Liver (tissue), 9 donors: ENCODE measurements around the gene EMX1. TPM values are rescaled to one million over a fixed set of nuclear protein-coding genes. Genes with fewer than 3 reads are reported as not detected.

ENCODE experiments used
- DNase-seq: peaks from one replicate; pipeline ENCODE4 v3.0.0-alpha.2; 2017; ENCODE audit warnings: low spot score
- H3K27ac ChIP-seq, 2 donors: one replicate each; pipeline ENCODE4 v1.7.0; 2013; ENCODE audit warnings: inconsistent platforms in 2 of 2, low read length in 2 of 2, control low read depth in 1 of 2, low read depth in 1 of 2, mild to moderate bottlenecking in 1 of 2
- H3K27me3 ChIP-seq, 4 donors: one replicate each; pipeline versions ENCODE4 v1.6.1 to v1.7.0; 2013; ENCODE audit warnings: low read length in 3 of 4, inconsistent platforms in 1 of 4, mild to moderate bottlenecking in 1 of 4, moderate library complexity in 1 of 4; ENCODE audit not compliant: control insufficient read depth in 4 of 4, insufficient read depth in 4 of 4
- H3K36me3 ChIP-seq, 4 donors: one replicate each; pipeline versions ENCODE4 v1.6.1 to v1.7.0; 2013; ENCODE audit warnings: low read length in 3 of 4, mild to moderate bottlenecking in 3 of 4, low read depth in 1 of 4, moderate library complexity in 1 of 4; ENCODE audit not compliant: control insufficient read depth in 4 of 4, insufficient read depth in 3 of 4
- H3K4me1 ChIP-seq, 4 donors: one replicate each; pipeline versions ENCODE4 v1.6.1 to v1.7.0; 2013; ENCODE audit warnings: low read length in 3 of 4, mild to moderate bottlenecking in 3 of 4, moderate library complexity in 1 of 4; ENCODE audit not compliant: control insufficient read depth in 4 of 4, insufficient read depth in 4 of 4
- H3K4me3 ChIP-seq, 3 donors: one replicate each; pipeline versions ENCODE4 v1.6.1 to v1.7.0; 2013; ENCODE audit warnings: low read length in 3 of 3, control low read depth in 1 of 3, low read depth in 1 of 3, mild to moderate bottlenecking in 1 of 3
- H3K9ac ChIP-seq, 2 donors: one replicate each; pipeline ENCODE4 v1.7.0; 2013; ENCODE audit warnings: low read length in 2 of 2, mild to moderate bottlenecking in 2 of 2, moderate library complexity in 2 of 2, control low read depth in 1 of 2, low read depth in 1 of 2
- H3K9me3 ChIP-seq, 4 donors: one replicate each; pipeline versions ENCODE4 v1.6.1 to v1.7.0; 2013; ENCODE audit warnings: low read length in 3 of 4; ENCODE audit not compliant: control insufficient read depth in 4 of 4
- ATF3 ChIP-seq: IDR thresholded peaks from 2 replicates; pipeline ENCODE4 v1.6.1; 2016; ENCODE audit warnings: antibody characterized with exemption
- FOXA1 ChIP-seq: IDR thresholded peaks from 2 replicates; pipeline ENCODE4 v1.6.1; 2016; ENCODE audit warnings: antibody characterized with exemption
- FOXA2 ChIP-seq: IDR thresholded peaks from 2 replicates; pipeline ENCODE4 v1.6.1; 2016; ENCODE audit warnings: antibody characterized with exemption
- GABPA ChIP-seq, 2 donors: IDR thresholded peaks in 1 of 2; conservative IDR thresholded peaks in 1 of 2; 2 replicates each; pipeline ENCODE4 v1.6.1; 2016; ENCODE audit warnings: antibody characterized with exemption in 2 of 2, mild to moderate bottlenecking in 1 of 2, moderate library complexity in 1 of 2
- HNF4A ChIP-seq, 2 donors: conservative IDR thresholded peaks; 2 replicates each; pipeline ENCODE4 v1.6.1; 2016; ENCODE audit warnings: antibody characterized with exemption in 2 of 2, mild to moderate bottlenecking in 2 of 2
- HNF4G ChIP-seq: IDR thresholded peaks from 2 replicates; pipeline ENCODE4 v1.6.1; 2016; ENCODE audit warnings: antibody characterized with exemption
- JUND ChIP-seq, 2 donors: IDR thresholded peaks; 2 replicates each; pipeline ENCODE4 v1.6.1; 2016; ENCODE audit warnings: antibody characterized with exemption in 2 of 2
- NR2F2 ChIP-seq: IDR thresholded peaks from 2 replicates; pipeline ENCODE4 v1.6.1; 2016; ENCODE audit warnings: antibody characterized with exemption
- RAD21 ChIP-seq, 2 donors: IDR thresholded peaks; 2 replicates each; pipeline ENCODE4 v1.6.1; 2016; ENCODE audit warnings: antibody characterized with exemption in 2 of 2, mild to moderate bottlenecking in 2 of 2
- SP1 ChIP-seq: IDR thresholded peaks from 2 replicates; pipeline ENCODE4 v1.6.1; 2018; ENCODE audit warnings: antibody characterized with exemption, mild to moderate bottlenecking
- TAF1 ChIP-seq: conservative IDR thresholded peaks from 2 replicates; pipeline ENCODE4 v1.6.1; 2016; ENCODE audit warnings: antibody characterized with exemption, mild to moderate bottlenecking
- YY1 ChIP-seq: IDR thresholded peaks from 2 replicates; pipeline ENCODE4 v1.6.1; 2016; ENCODE audit warnings: antibody characterized with exemption, mild to moderate bottlenecking
- WGBS: extraction: QIAGEN DNeasy Blood & Tissue Kit; methylation state at CpG from one replicate; pipeline ENCODE4 v1.1.7; 2013; 5-methylcytosine and 5-hydroxymethylcytosine counted together
- polyA plus RNA-seq, 2 donors: library from polyadenylated mRNA; stranded (reverse) in 1 of 2; unstranded in 1 of 2; fragments of 200-250 nt in 1 of 2; fragments of >200 nt in 1 of 2; fragmentation: Nextera tagmentation in 1 of 2; extraction: Ambion mirVana in 1 of 2; gene quantifications; one replicate each; pipeline versions ENCODE4 v1.2.1 to v1.2.3, GENCODE V29; 2013 to 2015
- total RNA-seq, 2 donors: library from RNA; depleted of rRNA; stranded (reverse); fragments of >200 nt; gene quantifications; one replicate each; pipeline ENCODE4 v1.2.3, GENCODE V29; 2014
- TF ChIP-seq, protein P1 (sequence below): IDR thresholded peaks from 2 replicates; pipeline ENCODE4 v1.6.1; 2016; ENCODE audit warnings: antibody characterized with exemption, mild to moderate bottlenecking
- TF ChIP-seq, protein P2 (sequence below): IDR thresholded peaks from 2 replicates; pipeline ENCODE4 v1.6.1; 2016; ENCODE audit warnings: antibody characterized with exemption
- donor health status: healthy.
- donor health status: healthy.
- donor health status: healthy.
- donor health status: healthy.
- donor health status: healthy.

The EMX1 gene
- total and polyA plus RNA-seq, 4 donors: 0.06 to 0.18 (median 0.08) TPM; not detected in 1

DNA sequence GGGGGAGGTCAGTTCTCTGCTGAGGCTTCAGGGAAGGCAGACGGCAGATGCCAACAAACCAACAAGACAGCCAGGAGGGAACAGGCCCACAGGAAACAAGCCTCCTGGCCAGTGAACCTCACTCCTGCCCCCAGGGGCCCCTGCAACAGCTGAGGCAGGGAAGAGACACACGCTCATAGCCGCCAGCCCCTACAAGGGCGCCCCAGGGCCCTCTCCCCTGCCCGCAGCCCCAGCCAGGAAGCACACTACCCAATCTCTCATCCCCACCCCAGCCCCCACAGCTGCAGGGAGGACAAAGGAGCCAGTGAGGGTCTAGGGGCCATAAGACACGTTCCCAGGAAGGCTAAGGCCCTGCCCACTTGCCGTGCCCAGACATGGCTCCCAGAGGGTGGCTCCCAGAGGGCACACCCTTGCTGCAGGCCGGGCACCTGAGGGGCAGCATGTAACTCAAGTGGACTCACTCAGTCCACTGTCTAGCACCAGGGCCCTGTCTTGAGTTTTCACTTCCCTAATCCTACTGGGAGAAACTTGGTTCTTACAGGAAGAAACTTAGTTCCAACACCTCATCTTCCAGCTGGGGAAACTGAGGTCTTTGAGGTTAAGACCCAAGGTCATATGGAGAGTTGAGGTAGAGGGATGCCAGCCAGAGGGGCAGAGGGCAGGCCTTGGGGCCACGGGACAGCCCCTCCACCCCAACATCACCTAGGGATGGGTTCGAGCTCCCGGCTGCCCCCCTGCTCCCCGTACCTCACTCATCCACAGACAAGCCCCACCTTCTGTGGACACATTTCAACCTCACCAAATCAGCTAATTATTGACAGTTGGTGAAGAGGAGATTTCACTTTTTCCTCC is 37.3 kb downstream of the EMX1 start:
- WGBS: 93% methylated on average over 12 of the region's 12 CpGs
- H3K9ac ChIP-seq: no peak overlapping the region
- no peak for DNase-seq
- H3K9me3 ChIP-seq: no peaks in the 10 kb centered on the region
- no peaks in the 10 kb centered on the region for H3K4me1 ChIP-seq
- no peaks in the 10 kb centered on the region for H3K27me3 ChIP-seq
- H3K36me3 ChIP-seq: peaks cover 6 to 39% (median 17%) of the 10 kb centered on the region in 4 donors
- TF ChIP-seq FOXA1 (no peak), FOXA2 (no peak), HNF4A (conservative IDR thresholded peaks at IDR 0.05) (no peak), NR2F2 (no peak)
- H3K4me3 ChIP-seq: no peak overlapping the region
- no peak overlapping the region for H3K27ac ChIP-seq

DNA sequence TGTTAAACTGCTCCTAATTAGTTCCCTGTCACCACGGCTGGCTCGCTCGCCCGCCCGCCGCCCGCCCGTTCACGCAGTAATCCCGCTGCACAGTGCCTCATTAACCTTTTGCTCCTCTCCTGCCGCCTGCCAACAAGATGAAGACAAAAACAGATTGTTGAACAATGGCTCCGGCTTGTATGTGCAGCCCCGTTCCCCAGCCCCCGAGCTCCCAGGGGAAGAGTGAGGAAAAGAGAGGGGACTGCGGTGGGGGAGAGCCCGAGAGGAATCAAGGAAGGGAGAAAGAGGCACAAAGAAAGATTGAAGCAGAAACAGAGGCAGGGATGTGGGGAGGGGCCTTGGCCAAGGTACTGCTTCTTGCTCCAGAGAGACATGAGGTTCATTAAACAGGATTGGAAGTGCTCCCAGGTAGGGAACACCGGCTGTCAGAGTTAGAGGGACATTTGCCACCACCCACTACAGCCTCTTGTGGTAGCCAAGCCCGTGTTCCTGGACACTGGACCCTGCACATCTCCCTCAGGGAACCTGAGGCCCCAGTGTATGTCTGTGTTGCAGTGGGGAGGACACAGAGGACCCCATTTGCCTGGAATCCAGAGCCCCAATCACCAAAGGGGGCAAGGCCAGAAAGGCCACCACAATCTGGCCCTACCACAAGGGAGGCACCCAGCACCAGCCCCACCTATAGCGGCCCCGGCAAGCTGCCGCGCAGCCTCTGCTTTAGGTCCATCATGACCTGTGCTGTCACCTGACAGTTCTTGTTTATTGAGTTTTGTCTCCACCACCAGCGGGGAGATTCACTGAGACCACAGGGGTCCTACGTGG is 38.1 kb downstream of the EMX1 start:
- WGBS: 96% methylated on average over 24 of the region's 24 CpGs
- peaks cover 8 to 44% (median 18%) of the 10 kb centered on the region in 4 donors for H3K36me3 ChIP-seq
- H3K4me1 ChIP-seq: no peaks in the 10 kb centered on the region
- no peak for TF ChIP-seq YY1
- TF ChIP-seq ATF3: no peak
- no peak for TF ChIP-seq JUND (IDR thresholded peaks at IDR 0.05)
- TF ChIP-seq TAF1: no peak
- TF ChIP-seq GABPA (IDR thresholded peaks at IDR 0.05 in 1 of 2, conservative IDR thresholded peaks at IDR 0.05 in 1 of 2): no peak
- TF ChIP-seq NR2F2: no peak
- no peak for TF ChIP-seq HNF4G
- no peak for TF ChIP-seq SP1
- no peak for TF ChIP-seq FOXA2
- TF ChIP-seq HNF4A (conservative IDR thresholded peaks at IDR 0.05): no peak
- TF ChIP-seq, protein P1, sequence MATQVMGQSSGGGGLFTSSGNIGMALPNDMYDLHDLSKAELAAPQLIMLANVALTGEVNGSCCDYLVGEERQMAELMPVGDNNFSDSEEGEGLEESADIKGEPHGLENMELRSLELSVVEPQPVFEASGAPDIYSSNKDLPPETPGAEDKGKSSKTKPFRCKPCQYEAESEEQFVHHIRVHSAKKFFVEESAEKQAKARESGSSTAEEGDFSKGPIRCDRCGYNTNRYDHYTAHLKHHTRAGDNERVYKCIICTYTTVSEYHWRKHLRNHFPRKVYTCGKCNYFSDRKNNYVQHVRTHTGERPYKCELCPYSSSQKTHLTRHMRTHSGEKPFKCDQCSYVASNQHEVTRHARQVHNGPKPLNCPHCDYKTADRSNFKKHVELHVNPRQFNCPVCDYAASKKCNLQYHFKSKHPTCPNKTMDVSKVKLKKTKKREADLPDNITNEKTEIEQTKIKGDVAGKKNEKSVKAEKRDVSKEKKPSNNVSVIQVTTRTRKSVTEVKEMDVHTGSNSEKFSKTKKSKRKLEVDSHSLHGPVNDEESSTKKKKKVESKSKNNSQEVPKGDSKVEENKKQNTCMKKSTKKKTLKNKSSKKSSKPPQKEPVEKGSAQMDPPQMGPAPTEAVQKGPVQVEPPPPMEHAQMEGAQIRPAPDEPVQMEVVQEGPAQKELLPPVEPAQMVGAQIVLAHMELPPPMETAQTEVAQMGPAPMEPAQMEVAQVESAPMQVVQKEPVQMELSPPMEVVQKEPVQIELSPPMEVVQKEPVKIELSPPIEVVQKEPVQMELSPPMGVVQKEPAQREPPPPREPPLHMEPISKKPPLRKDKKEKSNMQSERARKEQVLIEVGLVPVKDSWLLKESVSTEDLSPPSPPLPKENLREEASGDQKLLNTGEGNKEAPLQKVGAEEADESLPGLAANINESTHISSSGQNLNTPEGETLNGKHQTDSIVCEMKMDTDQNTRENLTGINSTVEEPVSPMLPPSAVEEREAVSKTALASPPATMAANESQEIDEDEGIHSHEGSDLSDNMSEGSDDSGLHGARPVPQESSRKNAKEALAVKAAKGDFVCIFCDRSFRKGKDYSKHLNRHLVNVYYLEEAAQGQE: no peak
- no peak for TF ChIP-seq RAD21 (IDR thresholded peaks at IDR 0.05)
- TF ChIP-seq, protein P2, sequence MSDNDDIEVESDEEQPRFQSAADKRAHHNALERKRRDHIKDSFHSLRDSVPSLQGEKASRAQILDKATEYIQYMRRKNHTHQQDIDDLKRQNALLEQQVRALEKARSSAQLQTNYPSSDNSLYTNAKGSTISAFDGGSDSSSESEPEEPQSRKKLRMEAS: no peak
- no peak overlapping the region for H3K4me3 ChIP-seq
- no peak overlapping the region for H3K27ac ChIP-seq
- DNase-seq: no peak
- H3K27me3 ChIP-seq: no peaks in the 10 kb centered on the region
- H3K9ac ChIP-seq: no peak overlapping the region
- no peaks in the 10 kb centered on the region for H3K9me3 ChIP-seq
